HG03045 (cell line): ENCODE data around the gene SLC6A20.
"Not testable (repeated sequence)": the region's sequence is repeated elsewhere in the genome, so short reads cannot be mapped to it uniquely, and the experiment has no call there.

ENCODE experiments used
- ATAC-seq: cut with Tn5 transposase; IDR thresholded peaks from one replicate; pipeline ENCODE4 v1.9.1; 2021; ENCODE audit warnings: mild to moderate bottlenecking, moderate library complexity; ENCODE audit not compliant: unreplicated experiment

Gene SLC6A20

GRCh38 chr3:45761831-45762230, 34.5 kb downstream of the SLC6A20 start:
- ATAC-seq = no peak

- ATAC-seq = no peak
Measured at GRCh38 chr3:45760878-45761711, 35.2 kb downstream of the SLC6A20 start.

- ATAC-seq = no peak
Measured at GRCh38 chr3:45759851-45760250, 36.5 kb downstream of the SLC6A20 start.

- ATAC-seq = no peak
Measured at GRCh38 chr3:45758871-45759270, 37.5 kb downstream of the SLC6A20 start.

GRCh38 chr3:45757141-45757540, 39.2 kb downstream of the SLC6A20 start:
- ATAC-seq = not testable (repeated sequence)

- no peak for ATAC-seq
Measured at GRCh38 chr3:45756055-45756454, 40.3 kb downstream of the SLC6A20 start.

- no peak for ATAC-seq
Measured at GRCh38 chr3:45754461-45754860, 41.9 kb downstream of the SLC6A20 start.

- no peak for ATAC-seq
Measured at GRCh38 chr3:45753095-45753494, 43.2 kb downstream of the SLC6A20 start.

- no peak for ATAC-seq
Measured at GRCh38 chr3:45751537-45752242, 44.6 kb downstream of the SLC6A20 start.

- no peak for ATAC-seq
Measured at GRCh38 chr3:45749880-45750279, 46.5 kb downstream of the SLC6A20 start.

GRCh38 chr3:45749036-45749600, 47.2 kb downstream of the SLC6A20 start:
- not testable (repeated sequence) for ATAC-seq

GRCh38 chr3:45748068-45748467, 48.3 kb downstream of the SLC6A20 start:
- no peak for ATAC-seq

- ATAC-seq = no peak
Measured at GRCh38 chr3:45746777-45747622, 49.3 kb downstream of the SLC6A20 start.

- ATAC-seq = no peak
Measured at GRCh38 chr3:45746165-45746776, 50.1 kb downstream of the SLC6A20 start.

GRCh38 chr3:45742461-45743089, 53.8 kb downstream of the SLC6A20 start:
- ATAC-seq = no peak

- ATAC-seq = no peak
Measured at GRCh38 chr3:45741742-45742460, 54.4 kb downstream of the SLC6A20 start.

- ATAC-seq = no peak
Measured at GRCh38 chr3:45741247-45741646, 55.1 kb downstream of the SLC6A20 start.

- ATAC-seq = no peak
Measured at GRCh38 chr3:45739991-45740390, 56.3 kb downstream of the SLC6A20 start.

GRCh38 chr3:45737234-45737633, 59.1 kb downstream of the SLC6A20 start:
- no peak for ATAC-seq
